ENCODE measurements around the gene RFTN1.

- no peak for TF ChIP-seq POLR2A (IDR thresholded peaks at IDR 0.05)
- TF ChIP-seq, protein P1, sequence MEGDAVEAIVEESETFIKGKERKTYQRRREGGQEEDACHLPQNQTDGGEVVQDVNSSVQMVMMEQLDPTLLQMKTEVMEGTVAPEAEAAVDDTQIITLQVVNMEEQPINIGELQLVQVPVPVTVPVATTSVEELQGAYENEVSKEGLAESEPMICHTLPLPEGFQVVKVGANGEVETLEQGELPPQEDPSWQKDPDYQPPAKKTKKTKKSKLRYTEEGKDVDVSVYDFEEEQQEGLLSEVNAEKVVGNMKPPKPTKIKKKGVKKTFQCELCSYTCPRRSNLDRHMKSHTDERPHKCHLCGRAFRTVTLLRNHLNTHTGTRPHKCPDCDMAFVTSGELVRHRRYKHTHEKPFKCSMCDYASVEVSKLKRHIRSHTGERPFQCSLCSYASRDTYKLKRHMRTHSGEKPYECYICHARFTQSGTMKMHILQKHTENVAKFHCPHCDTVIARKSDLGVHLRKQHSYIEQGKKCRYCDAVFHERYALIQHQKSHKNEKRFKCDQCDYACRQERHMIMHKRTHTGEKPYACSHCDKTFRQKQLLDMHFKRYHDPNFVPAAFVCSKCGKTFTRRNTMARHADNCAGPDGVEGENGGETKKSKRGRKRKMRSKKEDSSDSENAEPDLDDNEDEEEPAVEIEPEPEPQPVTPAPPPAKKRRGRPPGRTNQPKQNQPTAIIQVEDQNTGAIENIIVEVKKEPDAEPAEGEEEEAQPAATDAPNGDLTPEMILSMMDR (IDR thresholded peaks at IDR 0.05): no peak
Observed at GRCh38 chr3:16452261-16452660, 61.2 kb downstream of the RFTN1 start.

Measured in tibial nerve (tissue), 3 donors.